ENCODE data around the gene MACROD1.
"Not testable (repeated sequence)": the region's sequence is repeated elsewhere in the genome, so short reads cannot be mapped to it uniquely, and the experiment has no call there.

The MACROD1 gene

DNA sequence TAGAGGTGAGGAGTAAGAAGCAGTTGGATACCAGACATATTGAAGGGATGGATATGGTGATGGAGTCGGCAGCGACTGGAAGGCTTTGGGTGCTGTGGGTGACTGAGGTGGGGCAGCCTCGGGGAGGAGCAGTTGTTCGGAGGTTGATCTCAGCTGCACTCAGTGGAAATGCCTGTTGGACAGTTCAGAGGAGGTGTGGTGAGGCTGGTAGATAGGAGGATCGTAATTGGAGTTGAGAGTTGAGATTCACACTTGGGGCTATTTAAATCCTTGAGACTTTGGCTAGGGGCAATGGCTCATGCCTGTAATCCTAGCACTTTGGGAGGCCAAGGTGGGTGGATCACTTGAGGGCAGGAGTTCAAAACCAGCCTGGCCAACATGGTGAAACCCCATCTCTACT lies 172.8 kb downstream of the MACROD1 start:
- Mint-ChIP-seq H3K4me1 (ENCODE audit: low read depth) (peaks cover 11% of the 10 kb centered on the region), H3K27me3 (ENCODE audit: low read depth) (no peaks in the 10 kb centered on the region), H3K9me3 (no peaks in the 10 kb centered on the region), H3K4me3 (no peak overlapping the region), H3K27ac (peak overlapping the region; percentile 38), H3K36me3 (ENCODE audit: low read depth) (peaks cover 42% of the 10 kb centered on the region)
- no peak for DNase-seq (ENCODE audit: low spot score)

DNA sequence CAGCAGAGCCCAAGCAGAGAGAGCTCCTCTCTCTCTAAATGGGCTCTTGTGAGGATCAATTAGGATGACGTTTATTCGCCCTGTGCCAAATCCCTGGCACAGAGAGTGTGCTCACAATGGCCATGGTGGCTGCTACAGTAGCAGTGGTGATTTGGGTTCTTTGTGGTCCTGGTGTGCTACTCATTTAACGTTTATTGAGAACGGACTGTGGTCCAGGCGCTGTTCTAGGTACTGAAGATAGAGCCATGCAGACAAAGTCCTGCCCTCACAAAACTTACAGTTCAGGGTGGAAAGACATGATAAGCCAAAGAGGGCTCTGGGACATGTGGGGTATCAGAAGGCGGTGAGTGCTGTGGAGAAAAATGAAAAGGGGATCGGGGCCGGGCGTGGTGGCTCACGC lies 174.4 kb downstream of the MACROD1 start:
- no peaks in the 10 kb centered on the region for H3K27me3 Mint-ChIP-seq (ENCODE audit: low read depth)
- DNase-seq (ENCODE audit: low spot score), result no peak
- H3K36me3 Mint-ChIP-seq (ENCODE audit: low read depth), result peaks cover 35% of the 10 kb centered on the region
- no peak overlapping the region for H3K4me3 Mint-ChIP-seq
- no peak overlapping the region for H3K27ac Mint-ChIP-seq
- H3K4me1 Mint-ChIP-seq (ENCODE audit: low read depth), result peaks cover 19% of the 10 kb centered on the region
- H3K9me3 Mint-ChIP-seq, result no peaks in the 10 kb centered on the region

DNA sequence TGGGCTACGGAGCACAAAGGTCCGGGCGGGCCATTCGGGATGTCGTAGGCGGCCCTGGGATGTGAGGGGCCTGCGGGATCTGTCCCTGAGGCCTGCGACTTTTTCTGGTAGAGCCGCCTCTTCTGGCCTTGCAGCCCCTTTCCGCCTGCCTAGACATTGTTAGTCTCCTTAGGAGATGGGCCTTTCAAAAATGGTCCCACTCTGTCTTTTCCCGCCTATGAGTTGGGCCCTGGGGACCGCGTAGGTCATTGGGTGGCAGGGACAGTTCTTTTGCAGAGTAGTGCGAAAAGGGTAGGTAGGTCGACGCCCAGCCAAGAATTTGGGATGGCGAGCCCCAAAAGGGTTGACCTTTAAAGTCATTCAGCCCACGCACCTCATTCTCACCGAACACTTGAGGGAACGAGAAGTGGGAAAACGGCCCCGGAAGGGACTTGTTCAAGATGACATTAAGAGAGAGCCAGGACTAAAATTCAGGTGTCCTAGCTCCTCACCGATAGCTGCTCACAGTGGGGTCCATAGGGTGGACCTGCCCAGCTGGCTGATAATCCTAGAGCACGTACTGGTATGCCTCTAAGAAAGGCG lies 178.9 kb downstream of the MACROD1 start:
- Mint-ChIP-seq H3K4me3 (peak overlapping the region; percentile 73), H3K9me3 (no peaks in the 10 kb centered on the region), H3K4me1 (ENCODE audit: low read depth) (peaks cover 27% of the 10 kb centered on the region), H3K36me3 (ENCODE audit: low read depth) (peaks cover 36% of the 10 kb centered on the region), H3K27me3 (ENCODE audit: low read depth) (no peaks in the 10 kb centered on the region), H3K27ac (peak overlapping the region; percentile 52)
- DNase-seq (ENCODE audit: low spot score), result no peak

DNA sequence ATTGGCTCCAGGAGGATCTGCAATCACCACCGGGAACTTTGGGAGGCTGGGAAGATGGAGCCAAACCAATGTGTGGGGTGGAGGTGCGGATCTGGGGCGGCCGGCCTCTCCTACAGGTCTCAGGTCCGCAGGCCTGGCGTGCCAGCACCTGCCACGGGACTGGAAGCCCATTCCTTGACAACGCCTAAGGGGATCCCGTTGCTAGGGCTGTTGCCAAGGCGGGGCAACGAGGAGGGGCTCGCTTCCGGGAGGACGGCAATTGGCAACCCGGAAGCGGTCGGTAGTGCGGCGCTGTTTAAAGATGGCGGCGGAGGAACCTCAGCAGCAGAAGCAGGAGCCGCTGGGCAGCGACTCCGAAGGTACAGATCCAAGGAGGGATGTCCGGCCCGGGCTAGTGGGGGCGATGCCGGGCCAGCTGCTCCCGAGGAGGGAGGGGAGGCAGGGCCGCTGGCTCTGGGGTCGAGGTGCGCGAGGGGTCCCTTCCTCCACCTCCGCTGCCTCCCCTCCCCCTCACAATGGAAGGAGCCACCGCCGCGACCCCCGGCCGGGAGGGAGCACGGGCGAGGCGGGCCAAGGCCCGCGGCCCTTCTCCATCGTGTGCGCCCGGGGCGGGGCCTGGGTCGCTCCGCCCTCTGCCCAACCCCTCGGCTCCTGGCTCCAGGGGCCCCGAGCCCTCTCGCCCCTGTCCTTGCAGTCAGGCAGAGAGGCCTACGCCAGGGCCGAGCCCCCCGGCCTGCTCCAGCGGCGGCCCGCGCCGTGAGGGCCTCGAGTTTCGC lies 179.6 kb downstream of the MACROD1 start, which contains the start of gene OTUB1:
Gene OTUB1 (plus strand): TSS at position 283 of the 776 bp plus-strand sequence. CDS start 19 bp downstream, at position 302.
- peak within 1 kb of the TSS; percentile 99 for H3K27ac Mint-ChIP-seq
- H3K27me3 Mint-ChIP-seq (ENCODE audit: low read depth), result no peaks in the 10 kb centered on the region
- DNase-seq (ENCODE audit: low spot score), result peak; percentile 85
- H3K4me1 Mint-ChIP-seq (ENCODE audit: low read depth), result peaks cover 25% of the 10 kb centered on the region
- H3K4me3 Mint-ChIP-seq, result peak within 1 kb of the TSS; percentile 98
- H3K9me3 Mint-ChIP-seq, result no peaks in the 10 kb centered on the region
- H3K36me3 Mint-ChIP-seq (ENCODE audit: low read depth), result peaks cover 31% of the 10 kb centered on the region

DNA sequence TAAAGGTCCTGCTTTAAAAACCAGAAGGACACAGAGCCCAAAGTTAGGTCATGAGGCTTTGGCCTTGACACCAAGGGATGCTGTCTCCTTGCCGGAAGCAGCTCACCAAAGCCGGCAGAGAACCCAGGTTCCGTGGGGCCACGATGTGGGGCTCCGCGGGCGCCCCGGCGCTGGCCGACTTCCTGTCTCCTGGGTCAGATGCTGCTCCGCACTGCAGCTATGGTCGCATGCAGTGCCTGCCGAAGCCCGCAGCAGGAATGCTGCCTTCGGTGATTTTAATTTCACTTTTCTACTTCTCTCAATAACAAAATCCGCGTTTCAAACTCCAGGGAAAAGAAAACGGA lies 180.1 kb downstream of the MACROD1 start:
- H3K27me3 Mint-ChIP-seq (ENCODE audit: low read depth), result no peaks in the 10 kb centered on the region
- peaks cover 26% of the 10 kb centered on the region for H3K36me3 Mint-ChIP-seq (ENCODE audit: low read depth)
- peaks cover 25% of the 10 kb centered on the region for H3K4me1 Mint-ChIP-seq (ENCODE audit: low read depth)
- H3K4me3 Mint-ChIP-seq, result peak overlapping the region; percentile 98
- H3K9me3 Mint-ChIP-seq, result no peaks in the 10 kb centered on the region
- peak overlapping the region; percentile 99 for H3K27ac Mint-ChIP-seq
- DNase-seq (ENCODE audit: low spot score), result peak; percentile 69

DNA sequence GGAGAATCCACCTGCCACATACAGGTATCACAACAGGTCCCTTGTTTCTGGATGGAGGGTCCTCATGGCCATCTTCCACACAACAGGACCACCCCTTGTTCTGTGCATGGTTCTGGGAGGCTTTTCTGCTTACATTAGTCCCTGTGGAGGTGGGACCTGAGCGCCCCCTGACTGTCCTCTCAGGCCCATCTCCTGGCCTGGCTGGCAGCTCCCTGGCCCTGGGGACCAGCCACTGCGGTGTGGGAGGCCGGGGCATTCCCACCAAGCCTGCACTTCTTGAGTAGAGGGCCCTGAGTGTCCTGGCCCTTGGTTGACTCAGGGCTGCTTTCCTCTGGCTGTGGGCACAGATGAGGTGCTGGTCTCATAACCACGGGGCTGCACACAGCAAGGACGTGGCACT lies 186.5 kb downstream of the MACROD1 start:
- peaks cover 20% of the 10 kb centered on the region for H3K36me3 Mint-ChIP-seq (ENCODE audit: low read depth)
- H3K27ac Mint-ChIP-seq, result no peak overlapping the region

DNA sequence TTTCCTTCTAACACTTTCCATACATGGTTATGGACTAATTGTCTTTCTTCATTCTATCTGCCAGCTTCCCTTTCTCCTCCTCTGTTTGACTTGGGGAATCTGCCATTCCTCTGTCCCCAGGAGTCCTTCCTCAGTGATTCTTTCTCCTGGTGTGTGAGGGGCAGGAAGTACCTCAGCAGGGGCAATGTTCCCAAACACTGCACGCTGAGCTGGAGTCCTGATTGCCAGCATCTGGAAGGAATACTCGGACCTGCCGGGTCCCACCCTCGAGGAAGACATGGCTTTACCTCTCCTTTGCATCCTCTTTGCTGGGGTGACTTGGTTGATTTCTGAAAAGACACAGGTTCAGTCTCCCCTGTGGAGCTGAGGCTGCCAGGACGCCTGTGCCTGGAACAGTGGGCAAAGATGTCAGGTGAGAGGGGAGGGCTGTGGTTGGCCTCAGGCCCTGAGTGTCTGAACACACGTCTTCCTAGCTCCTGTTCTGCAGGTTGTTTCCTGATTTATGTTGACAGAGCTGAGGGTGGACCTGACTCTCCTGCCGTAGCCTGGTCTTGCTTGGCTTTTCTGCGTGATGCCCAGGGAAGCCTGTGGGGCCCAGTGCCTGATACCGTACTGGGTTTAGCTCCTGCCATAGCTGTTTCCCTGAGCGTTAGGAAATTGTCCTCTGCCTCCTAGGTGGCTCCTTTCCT lies 187.2 kb downstream of the MACROD1 start:
- Mint-ChIP-seq H3K4me1 (ENCODE audit: low read depth) (peaks cover 17% of the 10 kb centered on the region), H3K4me3 (peak overlapping the region; percentile 41), H3K27ac (peak overlapping the region; percentile 26)

More for the DNA sequence above, 186.5 kb downstream of the MACROD1 start:
- no peak for DNase-seq (ENCODE audit: low spot score)
- H3K4me3 Mint-ChIP-seq, result no peak overlapping the region
- H3K4me1 Mint-ChIP-seq (ENCODE audit: low read depth), result peaks cover 15% of the 10 kb centered on the region
- no peaks in the 10 kb centered on the region for H3K9me3 Mint-ChIP-seq
- no peaks in the 10 kb centered on the region for H3K27me3 Mint-ChIP-seq (ENCODE audit: low read depth)

DNA sequence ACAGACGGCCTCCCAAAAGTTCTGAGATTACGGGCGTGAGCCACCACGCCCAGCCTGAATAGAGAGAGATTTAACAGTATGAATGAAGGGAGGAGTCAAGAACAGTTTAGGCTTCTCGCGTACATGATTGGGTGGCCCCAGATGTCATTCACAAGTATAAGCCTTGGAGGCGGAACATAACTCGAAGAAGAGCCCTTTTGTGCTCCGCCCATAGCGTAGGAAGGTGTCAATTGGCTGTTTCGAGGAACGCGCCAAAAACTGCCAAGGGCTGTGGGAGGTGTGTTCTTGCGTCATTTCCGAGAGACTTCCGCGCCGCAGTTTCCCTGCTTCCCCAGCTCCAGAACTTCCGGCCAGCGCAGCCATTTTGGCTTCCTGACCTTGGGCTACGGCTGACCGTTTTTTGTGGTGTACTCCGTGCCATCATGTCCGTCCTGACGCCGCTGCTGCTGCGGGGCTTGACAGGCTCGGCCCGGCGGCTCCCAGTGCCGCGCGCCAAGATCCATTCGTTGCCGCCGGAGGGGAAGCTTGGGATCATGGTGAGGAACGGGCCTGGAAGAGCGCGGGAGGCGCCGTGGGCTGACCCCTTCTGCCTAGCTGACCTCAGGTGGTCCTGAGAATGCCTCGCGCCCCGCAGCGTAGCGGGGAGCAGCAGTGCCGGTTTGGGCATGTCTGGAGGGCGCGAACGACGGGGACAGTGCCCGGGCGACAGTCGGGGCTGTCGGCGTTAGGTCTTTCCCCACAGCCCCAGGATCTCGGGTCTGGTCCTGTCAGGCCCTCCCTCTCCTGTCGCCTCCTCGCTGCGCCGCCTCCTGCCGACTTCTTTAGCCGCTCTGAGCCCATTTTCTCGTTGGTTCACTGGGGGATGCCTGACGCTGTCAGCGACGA lies 191.4 kb downstream of the MACROD1 start, which contains the start of gene COX8A:
Gene COX8A (plus strand): TSS at position 362 of the 885 bp plus-strand sequence. CDS start 61 bp downstream, at position 423.
- H3K27ac Mint-ChIP-seq, result peak within 1 kb of the TSS; percentile 99
- H3K4me1 Mint-ChIP-seq (ENCODE audit: low read depth), result peaks cover 20% of the 10 kb centered on the region
- H3K4me3 Mint-ChIP-seq, result peak within 1 kb of the TSS; percentile 100
- DNase-seq (ENCODE audit: low spot score), result peak; percentile 97
- H3K27me3 Mint-ChIP-seq (ENCODE audit: low read depth), result no peaks in the 10 kb centered on the region
- no peaks in the 10 kb centered on the region for H3K9me3 Mint-ChIP-seq
- peaks cover 21% of the 10 kb centered on the region for H3K36me3 Mint-ChIP-seq (ENCODE audit: low read depth)

More for the DNA sequence above, 187.2 kb downstream of the MACROD1 start:
- H3K36me3 Mint-ChIP-seq (ENCODE audit: low read depth), result peaks cover 21% of the 10 kb centered on the region
- DNase-seq (ENCODE audit: low spot score), result no peak
- H3K9me3 Mint-ChIP-seq, result no peaks in the 10 kb centered on the region
- H3K27me3 Mint-ChIP-seq (ENCODE audit: low read depth), result no peaks in the 10 kb centered on the region

DNA sequence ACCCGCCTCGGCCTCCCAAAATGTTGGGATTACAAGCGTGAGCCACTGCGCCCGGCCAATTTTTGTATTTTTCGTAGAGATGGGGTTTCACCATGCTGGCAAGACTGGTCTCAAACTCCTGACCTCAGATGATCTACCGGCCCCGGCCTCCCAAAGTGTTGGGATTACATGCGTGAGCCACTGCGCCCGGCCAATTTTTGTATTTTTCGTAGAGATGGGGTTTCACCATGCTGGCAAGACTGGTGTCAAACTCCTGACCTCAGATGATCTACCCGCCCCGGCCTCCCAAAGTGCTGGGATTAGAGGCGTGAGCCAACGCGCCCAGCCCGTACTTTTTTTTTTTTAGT lies 192.0 kb downstream of the MACROD1 start:
- H3K27ac Mint-ChIP-seq, result peak overlapping the region; percentile 99
- H3K9me3 Mint-ChIP-seq; DNase-seq (ENCODE audit: low spot score); H3K27me3 Mint-ChIP-seq (ENCODE audit: low read depth): not testable (repeated sequence)
- peaks cover 21% of the 10 kb centered on the region for H3K36me3 Mint-ChIP-seq (ENCODE audit: low read depth)
- H3K4me1 Mint-ChIP-seq (ENCODE audit: low read depth), result peaks cover 17% of the 10 kb centered on the region
- H3K4me3 Mint-ChIP-seq, result peak overlapping the region; percentile 100

DNA sequence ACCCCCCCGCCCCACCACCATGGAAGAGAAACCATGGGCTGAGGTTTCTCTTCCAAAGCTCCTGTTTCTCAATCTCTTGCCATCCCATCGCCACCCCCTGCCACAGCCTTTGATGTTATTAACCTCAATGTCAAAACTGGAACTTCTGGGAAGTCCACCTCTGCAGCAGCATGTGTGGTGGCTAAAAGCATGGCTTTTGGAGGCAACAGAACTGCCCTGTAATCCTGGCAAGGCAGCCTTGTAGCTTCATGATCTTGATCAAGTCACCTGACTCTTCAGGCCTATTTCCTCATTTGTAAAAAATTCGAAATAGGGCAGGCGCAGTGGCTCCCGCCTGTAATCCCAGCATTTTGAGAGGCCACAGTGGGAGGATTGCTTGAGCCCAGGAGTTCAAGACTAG lies 195.0 kb downstream of the MACROD1 start:
- H3K27ac Mint-ChIP-seq, result no peak overlapping the region
- no peaks in the 10 kb centered on the region for H3K9me3 Mint-ChIP-seq
- DNase-seq (ENCODE audit: low spot score), result no peak
- peaks cover 6% of the 10 kb centered on the region for H3K4me1 Mint-ChIP-seq (ENCODE audit: low read depth)
- H3K4me3 Mint-ChIP-seq, result no peak overlapping the region
- H3K36me3 Mint-ChIP-seq (ENCODE audit: low read depth), result peaks cover 6% of the 10 kb centered on the region
- no peaks in the 10 kb centered on the region for H3K27me3 Mint-ChIP-seq (ENCODE audit: low read depth)

DNA sequence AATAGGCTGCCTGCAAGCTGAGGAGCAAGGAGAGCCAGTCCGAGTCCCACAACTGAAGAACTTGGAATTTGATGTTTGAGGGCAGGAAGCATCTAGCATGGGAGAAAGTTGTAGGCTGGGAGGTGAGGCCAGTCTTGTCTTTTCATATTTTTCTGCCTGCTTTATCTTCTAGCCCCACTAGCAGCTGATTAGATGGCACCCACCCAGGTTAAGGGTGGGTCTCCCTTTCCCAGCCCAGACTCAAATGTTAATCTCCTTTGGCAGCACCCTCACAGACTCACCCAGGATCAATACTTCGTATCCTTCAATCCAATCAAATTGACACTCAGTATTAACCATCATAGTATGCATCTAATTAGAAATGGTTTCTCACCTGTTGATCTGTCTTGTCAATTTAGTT lies 196.5 kb downstream of the MACROD1 start:
- no peaks in the 10 kb centered on the region for H3K9me3 Mint-ChIP-seq
- peaks cover 1% of the 10 kb centered on the region for H3K36me3 Mint-ChIP-seq (ENCODE audit: low read depth)
- H3K27me3 Mint-ChIP-seq (ENCODE audit: low read depth), result no peaks in the 10 kb centered on the region
- peaks cover 5% of the 10 kb centered on the region for H3K4me1 Mint-ChIP-seq (ENCODE audit: low read depth)
- no peak overlapping the region for H3K27ac Mint-ChIP-seq
- no peak for DNase-seq (ENCODE audit: low spot score)
- no peak overlapping the region for H3K4me3 Mint-ChIP-seq

DNA sequence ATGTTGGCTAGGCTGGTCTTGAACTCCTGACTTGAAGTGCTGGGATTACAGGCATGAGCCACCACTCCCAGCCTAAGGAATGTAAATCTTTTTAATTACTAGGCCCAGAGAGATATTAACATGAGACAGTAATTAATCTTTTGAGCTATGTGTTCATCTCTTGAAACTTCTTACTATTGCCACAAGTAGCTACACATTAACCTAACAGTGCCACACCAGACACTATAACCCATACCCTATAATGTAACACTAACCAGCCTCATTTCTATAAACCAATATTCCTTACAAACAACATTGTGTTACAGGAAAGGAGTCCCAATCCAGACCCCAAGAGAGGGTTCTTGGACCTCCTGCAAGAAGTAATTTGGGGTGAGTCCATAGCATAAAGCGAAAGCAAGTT lies 199.5 kb downstream of the MACROD1 start:
- no peak overlapping the region for H3K27ac Mint-ChIP-seq
- no peak overlapping the region for H3K4me3 Mint-ChIP-seq
- no peaks in the 10 kb centered on the region for H3K9me3 Mint-ChIP-seq
- H3K27me3 Mint-ChIP-seq (ENCODE audit: low read depth), result no peaks in the 10 kb centered on the region
- H3K36me3 Mint-ChIP-seq (ENCODE audit: low read depth), result no peaks in the 10 kb centered on the region
- H3K4me1 Mint-ChIP-seq (ENCODE audit: low read depth), result peaks cover 4% of the 10 kb centered on the region
- no peak for DNase-seq (ENCODE audit: low spot score)

DNA sequence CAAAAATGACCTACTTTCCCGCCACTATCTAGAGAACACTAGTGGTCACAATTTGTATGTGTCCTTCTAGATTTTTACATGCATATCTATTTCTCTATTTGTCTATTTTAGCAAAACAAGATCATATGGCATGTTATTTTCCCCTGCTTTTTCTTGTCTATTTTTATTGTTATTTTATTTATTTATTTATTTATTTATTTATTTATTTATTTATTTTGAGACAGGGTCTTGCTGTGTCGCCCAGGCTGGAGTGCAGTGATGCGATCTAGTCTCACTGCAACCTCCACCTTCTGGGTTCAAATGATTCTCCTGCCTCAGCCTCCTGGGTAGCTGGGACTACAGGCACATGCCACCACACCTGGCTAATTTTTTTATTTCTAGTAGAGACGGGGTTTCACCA lies 202.0 kb downstream of the MACROD1 start:
- DNase-seq (ENCODE audit: low spot score); H3K27me3 Mint-ChIP-seq (ENCODE audit: low read depth); H3K27ac Mint-ChIP-seq; H3K4me3 Mint-ChIP-seq; H3K9me3 Mint-ChIP-seq; H3K36me3 Mint-ChIP-seq (ENCODE audit: low read depth); H3K4me1 Mint-ChIP-seq (ENCODE audit: low read depth): not testable (repeated sequence)
